Measurements from ENCODE around the gene RGS7BP.

Gene RGS7BP

DNA sequence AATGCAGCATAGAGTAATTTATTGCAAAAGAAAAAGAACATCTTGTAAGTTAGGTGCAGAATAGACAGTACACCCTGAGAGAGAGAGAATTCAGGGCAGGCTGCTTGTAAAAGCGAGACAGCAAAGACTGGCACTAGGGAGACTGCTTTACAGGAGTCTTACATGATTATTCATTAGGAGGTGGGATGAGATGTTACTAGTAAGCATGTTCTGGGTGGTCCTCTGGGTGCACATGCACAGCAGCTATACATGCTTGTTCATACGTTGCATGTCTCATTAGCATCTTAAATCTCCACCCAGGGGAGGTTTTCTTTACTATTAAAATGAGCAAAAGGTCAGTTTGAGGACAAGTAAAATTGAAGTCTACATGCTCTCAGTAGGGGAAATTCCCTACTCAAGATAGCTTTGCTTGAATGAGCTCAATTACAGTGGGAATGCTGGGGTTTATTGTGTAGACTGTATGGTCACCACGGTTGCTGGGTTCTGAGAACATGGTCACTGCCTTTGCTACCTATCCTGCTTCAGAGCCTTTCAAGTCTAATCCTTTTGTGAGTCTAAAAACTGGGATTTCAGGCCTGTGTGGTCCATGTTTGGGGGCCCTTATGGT lies 60.6 kb downstream of the RGS7BP start:
- no peak for FAIRE-seq

DNA sequence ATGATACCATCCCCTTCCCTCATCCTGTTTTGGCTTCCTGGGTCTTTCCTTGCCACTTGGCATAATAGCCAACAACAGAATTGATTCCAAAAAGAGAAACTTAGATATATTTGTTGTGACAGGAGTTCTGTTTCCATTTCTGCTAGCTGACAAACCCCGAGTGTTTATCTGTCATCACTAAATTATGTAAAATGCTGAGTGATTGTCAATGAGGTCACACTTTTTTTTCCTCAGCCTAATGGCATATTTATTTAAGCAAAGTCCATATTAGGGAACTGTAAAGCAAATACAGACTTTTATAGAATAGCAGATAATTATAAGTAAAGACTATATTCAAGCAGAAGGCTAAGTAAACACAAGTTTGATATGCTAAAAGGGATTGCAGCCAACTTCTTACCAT lies 64.0 kb downstream of the RGS7BP start:
- FAIRE-seq, result no peak

GRCh38 chr5:64570395-64570996 lies 64.7 kb downstream of the RGS7BP start:
- FAIRE-seq, result no peak

GRCh38 chr5:64575561-64575960 lies 69.7 kb downstream of the RGS7BP start:
- FAIRE-seq, result no peak

- FAIRE-seq, result no peak
Observed at GRCh38 chr5:64576250-64576649, 70.4 kb downstream of the RGS7BP start.

DNA sequence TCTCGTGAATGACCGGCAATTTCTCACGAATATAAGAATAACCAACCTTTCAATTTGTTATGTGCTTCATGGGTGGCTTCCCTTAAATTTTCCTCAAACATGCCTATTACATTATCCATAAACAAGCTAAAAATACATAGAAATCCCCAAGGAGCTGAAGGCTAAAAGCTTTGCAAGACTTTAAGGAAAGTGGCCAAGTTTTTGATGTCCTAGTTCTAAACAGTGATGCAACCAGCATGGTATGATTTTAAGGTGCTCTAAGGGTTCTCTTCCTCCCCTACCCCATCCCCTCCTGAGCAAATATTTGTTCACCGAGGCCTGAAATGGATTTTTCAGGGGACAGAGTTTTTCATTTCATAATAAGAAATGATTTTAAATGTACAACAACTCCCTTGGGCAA lies 79.8 kb downstream of the RGS7BP start:
- no peak for FAIRE-seq

- no peak for FAIRE-seq
Observed at GRCh38 chr5:64587370-64587769, 81.6 kb downstream of the RGS7BP start.

DNA sequence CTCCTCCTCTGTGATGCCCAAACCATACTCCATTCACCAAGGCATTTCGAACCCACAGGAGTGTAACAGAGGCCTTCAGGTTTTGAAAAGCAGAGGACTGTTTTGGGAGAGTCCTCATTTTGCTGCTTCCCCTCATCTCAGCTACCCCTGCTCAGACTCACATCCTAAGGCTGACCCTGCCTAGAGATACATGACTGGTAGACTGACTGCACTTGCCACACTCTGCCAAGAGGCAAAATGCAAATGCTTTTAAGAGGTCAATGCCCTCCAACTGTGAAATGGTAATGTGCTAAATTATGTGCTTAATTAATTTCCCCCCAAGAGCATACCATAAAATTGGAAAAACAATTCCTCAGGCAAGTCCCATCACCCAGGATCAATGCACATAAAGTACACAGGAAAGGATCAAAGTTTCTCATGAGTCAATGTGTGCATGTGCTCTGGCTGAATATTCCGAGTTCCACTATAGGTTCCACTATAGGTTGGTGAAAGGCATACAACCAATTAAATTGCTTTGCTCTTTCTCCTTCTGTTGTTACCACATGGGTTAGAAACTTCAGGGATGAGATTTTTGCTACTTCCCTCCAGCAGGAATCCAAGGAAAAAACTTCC lies 87.0 kb downstream of the RGS7BP start:
- FAIRE-seq, result no peak

- FAIRE-seq, result no peak
Observed at GRCh38 chr5:64594025-64594424, 88.2 kb downstream of the RGS7BP start.

DNA sequence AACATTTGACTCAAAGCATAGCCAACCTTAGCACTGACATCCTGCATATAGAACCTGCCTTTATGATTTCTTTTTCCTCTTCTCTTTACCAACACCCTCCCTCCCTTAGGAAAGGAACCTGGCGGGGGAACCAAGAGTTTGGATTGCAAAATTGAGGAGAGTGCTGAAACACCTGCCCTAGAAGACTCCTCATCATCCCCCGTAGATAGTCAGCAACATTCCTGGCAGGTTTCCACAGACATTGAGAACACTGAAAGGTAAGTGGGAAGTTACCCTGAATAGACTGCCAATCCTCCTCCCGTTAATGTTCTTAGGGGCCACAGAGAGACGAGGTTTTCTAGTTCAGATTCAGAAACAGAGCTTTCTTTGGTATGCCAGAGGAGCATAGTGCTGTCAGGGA lies 88.8 kb downstream of the RGS7BP start:
- FAIRE-seq, result no peak

GRCh38 chr5:64595031-64595855 lies 89.4 kb downstream of the RGS7BP start:
- FAIRE-seq, result no peak

GRCh38 chr5:64599226-64599625 lies 93.4 kb downstream of the RGS7BP start:
- FAIRE-seq, result no peak

DNA sequence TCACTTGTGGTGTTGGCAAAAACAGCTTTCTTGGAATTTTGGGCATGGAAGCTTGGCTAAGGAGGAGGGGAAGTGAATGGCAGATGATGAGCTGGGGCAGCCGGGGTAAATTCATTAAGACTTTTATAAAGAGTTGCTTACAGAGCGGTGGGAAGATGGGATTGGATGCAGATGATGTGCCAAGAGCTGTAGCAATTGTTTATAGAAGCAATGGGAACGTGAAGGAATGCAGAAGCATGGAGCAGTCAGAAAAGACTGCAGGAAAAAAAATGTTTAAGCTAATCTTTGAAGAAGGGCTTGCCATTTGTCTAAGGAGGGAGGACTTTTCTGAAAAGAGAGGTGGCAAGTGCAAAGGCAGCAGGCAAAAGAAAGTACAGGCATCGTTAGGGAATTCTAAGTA lies 97.9 kb downstream of the RGS7BP start:
- FAIRE-seq, result no peak

DNA sequence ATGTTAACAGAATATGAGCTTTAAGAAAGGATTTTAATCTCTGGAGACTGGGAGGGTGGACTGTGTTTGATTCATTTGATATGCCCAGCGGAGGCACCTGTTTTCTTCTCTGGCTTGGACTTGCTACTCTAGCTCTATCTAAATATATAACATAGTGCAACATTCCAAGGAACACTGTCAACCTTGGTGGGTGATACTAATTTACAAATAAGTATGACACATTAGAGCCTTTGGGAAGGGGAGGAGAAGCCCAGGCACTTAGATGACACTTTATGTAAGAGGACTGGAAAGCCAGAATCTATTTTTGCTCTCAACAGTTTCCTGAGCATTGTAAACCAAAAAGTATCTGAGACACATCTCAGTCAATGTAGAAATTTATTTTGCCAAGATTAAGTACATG lies 101.1 kb downstream of the RGS7BP start:
- FAIRE-seq, result no peak

DNA sequence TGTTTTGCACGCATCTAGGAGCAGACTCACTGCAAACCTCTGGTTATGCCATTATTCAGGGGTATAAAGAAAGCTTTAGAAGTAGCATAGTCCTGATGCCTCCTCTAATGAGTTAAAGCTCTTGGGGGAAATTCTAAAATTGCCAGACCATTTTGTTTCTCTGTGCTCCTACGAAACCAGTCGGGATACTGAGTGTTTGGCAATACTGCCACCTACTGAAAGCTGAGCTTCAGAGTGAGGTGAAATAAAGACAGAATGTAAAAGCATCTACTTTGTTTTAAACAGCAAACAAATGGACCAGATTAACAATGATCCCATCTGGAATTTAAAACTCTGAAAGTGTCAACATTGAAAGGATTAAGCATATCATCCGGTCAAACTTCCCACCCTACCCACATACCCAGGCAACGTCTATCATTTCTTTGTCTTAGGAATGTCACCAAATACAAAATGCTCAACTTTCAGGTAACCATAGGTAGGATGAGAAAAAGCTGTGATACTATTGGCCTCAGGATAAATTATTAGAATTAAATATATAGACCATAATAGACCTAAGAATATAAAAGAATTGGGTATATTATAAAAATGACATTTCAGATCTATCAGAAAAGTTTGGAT lies 106.6 kb downstream of the RGS7BP start:
- FAIRE-seq, result no peak

DNA sequence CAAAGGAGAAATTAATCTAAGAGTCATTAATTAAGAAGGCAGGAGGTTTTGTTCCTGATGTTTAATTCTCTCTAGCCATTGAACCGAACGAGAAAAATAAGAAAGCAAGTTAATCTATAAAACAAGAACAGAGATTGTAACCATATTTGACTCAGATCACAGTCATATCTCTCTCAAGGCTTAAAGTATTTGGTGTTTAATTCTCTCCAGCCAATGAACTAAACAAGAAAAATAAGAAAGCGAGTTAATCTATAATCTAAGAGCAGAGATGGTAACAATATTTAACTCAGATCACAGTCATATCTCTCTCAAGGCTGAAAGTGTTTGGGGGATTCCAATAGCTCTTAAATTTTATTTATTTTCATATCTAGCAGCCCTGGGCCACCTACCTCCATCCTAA lies 110.1 kb downstream of the RGS7BP start:
- FAIRE-seq, result no peak

GRCh38 chr5:64619609-64620008 lies 113.8 kb downstream of the RGS7BP start:
- no peak for FAIRE-seq

- FAIRE-seq, result no peak
Observed at GRCh38 chr5:64622991-64623390, 117.2 kb downstream of the RGS7BP start.

DNA sequence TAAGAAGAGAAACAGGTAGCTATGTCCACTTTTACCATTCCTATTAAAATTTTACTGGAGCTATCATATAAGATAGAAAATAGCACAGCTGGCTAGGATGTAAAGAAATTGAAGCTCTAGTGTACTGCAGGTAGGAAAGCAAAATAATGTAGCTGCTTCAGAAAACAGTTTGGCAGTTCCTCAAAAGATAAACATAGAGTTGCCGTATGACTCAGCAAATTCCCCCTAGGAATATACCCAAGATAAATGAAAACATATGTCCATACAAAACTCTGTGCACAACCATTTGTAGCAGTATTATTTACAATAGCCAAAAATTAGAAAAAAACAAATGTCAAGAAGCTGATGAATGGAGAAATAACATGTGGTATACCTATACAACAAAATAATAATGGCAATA lies 119.9 kb downstream of the RGS7BP start:
- no peak for FAIRE-seq

GRCh38 chr5:64628901-64629300 lies 123.1 kb downstream of the RGS7BP start:
- FAIRE-seq, result no peak

DNA sequence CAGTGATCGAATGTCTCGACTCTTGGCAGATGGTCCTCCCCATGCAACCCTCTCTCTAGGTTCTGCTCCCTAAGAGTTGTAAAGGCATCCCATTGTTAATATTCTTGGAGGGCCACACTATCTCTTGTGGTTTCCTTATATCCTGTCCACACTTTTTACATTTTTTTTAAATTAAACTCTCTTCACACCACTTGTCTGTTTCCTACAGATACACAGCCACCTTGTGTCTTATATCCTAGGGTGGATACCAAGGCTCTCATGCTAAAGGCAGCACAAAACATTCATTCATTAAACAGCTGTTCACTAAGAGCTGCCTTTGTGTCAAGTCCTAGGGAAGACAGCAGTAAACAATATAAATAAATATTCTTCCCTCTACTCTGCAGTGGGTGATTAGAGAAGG lies 124.0 kb downstream of the RGS7BP start:
- no peak for FAIRE-seq

DNA sequence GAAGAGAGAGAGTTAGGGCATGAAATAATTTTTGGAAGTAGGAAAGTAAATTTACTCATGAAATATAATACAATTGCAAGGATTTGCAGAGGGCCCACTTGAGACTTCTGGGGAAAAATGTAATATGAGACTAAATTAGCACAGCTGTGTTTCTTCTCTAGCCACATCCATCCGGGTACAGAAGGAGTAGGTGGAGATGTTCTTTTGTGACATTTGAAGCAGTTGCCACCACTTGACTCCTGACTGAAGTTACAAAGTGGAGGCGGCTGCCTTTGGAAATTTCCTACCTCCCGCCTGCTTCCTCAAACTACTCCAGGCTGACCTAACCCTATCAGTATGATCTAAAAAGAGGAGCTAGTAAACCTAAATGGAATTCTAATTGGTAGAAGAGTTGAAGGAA lies 126.4 kb downstream of the RGS7BP start:
- no peak for FAIRE-seq

DNA sequence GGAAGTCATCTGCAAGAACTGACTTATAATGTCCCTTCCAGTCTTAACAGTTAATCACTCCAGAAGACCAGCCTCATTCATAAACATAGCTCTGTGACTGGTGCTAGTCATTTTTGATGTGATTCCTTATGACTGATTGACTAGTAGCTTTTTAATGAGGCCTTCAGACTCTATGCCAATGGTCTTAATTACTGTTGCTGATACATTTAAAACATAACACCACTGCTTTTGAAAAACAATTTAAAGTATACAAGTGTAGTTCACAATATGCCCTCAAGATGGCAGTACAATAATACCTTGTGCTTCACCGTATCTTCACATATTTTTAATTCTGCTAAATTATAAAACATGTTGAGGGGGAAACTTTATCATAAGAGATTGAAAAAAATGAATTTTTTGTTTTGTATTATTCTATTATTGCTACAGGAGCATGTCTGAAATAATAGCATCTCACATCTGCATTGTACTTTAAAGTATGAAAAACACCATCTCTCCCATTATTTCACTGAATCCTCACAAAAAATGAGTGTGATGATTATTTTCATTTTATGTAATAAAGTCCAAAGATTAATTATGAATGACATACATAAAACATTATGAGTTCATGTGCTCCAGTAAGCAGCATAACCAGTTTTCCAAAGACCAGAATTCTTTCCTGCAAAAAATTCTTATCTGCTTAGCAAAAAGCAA lies 129.3 kb downstream of the RGS7BP start:
- FAIRE-seq, result no peak
